Activated naive CD4-positive, alpha-beta T cell treated with anti-CD3 and anti-CD28 coated beads for 36 hours (primary cell): ENCODE measurements around the gene NOL11. TPM values are rescaled to one million over a fixed set of nuclear protein-coding genes. Genes with fewer than 3 reads are reported as not detected.
"Not testable (repeated sequence)": the region's sequence is repeated elsewhere in the genome, so short reads cannot be mapped to it uniquely, and the experiment has no call there.

ENCODE experiments used
- CTCF ChIA-PET: fragments of 350-600 bp; sonication (Branson Sonifier 250); formaldehyde crosslinking; loops from one replicate; lab custom pipeline; 2021; ENCODE audit warnings: antibody characterized with exemption; lab: Charles Lee
- DNase-seq: peaks from one replicate; pipeline ENCODE4 v3.0.0-alpha.2; 2020
- H3K27ac Mint-ChIP-seq: one replicate; pipeline ENCODE4 v1.8.0; 2021; ENCODE audit warnings: mild to moderate bottlenecking, mixed read lengths
- H3K27me3 Mint-ChIP-seq: one replicate; pipeline ENCODE4 v1.8.0; 2021; ENCODE audit warnings: low read depth, mixed read lengths
- H3K36me3 Mint-ChIP-seq: one replicate; pipeline ENCODE4 v1.8.0; 2021; ENCODE audit warnings: low read depth, mixed read lengths
- H3K4me1 Mint-ChIP-seq: one replicate; pipeline ENCODE4 v1.8.0; 2021; ENCODE audit warnings: low read depth, mixed read lengths
- H3K4me3 Mint-ChIP-seq: one replicate; pipeline ENCODE4 v1.8.0; 2021; ENCODE audit warnings: mild to moderate bottlenecking, moderate library complexity, mixed read lengths
- H3K9me3 Mint-ChIP-seq: one replicate; pipeline ENCODE4 v1.8.0; 2021; ENCODE audit warnings: mixed read lengths
- intact Hi-C: fragments of 100-400 bp; cut with micrococcal nuclease; formaldehyde crosslinking; loops from one replicate; pipeline ENCODE4 v1.15.1; 2023
- total RNA-seq, 2 experiments: library from RNA; stranded (reverse); gene quantifications; one replicate each; pipeline ENCODE4 v1.2.3, GENCODE V29; 2021

The NOL11 gene
- total RNA-seq, 2 experiments from 2014 or later: 49.7 to 54.1 TPM

DNA sequence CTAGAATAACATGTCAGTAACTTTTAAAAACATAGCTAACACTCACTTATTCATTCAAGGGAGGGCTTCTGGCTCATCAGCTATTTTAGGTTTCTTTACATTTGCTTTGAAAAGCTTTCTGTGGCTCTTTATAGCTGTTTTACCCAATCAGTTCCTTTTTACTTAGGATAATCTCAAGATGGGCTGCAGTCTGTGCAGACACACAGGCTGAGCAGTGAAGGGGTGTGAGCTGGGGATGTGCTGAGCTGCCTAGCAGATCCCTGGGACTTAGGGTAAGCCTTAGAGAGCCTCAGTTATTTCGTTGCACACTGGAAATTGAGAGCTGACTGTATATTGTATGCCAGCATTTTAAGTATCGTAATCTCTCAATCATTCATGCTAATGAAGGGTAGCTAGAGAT, 30.2 kb upstream of the NOL11 start:
- peaks cover 4% of the 10 kb centered on the region for H3K4me1 Mint-ChIP-seq
- H3K9me3 Mint-ChIP-seq: no peaks in the 10 kb centered on the region
- DNase-seq: no peak
- H3K4me3 Mint-ChIP-seq: no peak overlapping the region
- CTCF ChIA-PET: interaction anchor here (0.9 to 7.5 kb wide), 7 partner anchors 11 to 314 kb away, joined by 3 to 87 read pairs (median 6); no protein-coding TSS in a partner anchor
- peaks cover 2% of the 10 kb centered on the region for H3K36me3 Mint-ChIP-seq
- H3K27me3 Mint-ChIP-seq: no peaks in the 10 kb centered on the region
- H3K27ac Mint-ChIP-seq: no peak overlapping the region
- intact Hi-C loops: no loop called here

- Mint-ChIP-seq H3K27me3 (no peaks in the 10 kb centered on the region), H3K27ac (no peak overlapping the region)
Measured at GRCh38 chr17:67689534-67690177, 28.1 kb upstream of the NOL11 start.

DNA sequence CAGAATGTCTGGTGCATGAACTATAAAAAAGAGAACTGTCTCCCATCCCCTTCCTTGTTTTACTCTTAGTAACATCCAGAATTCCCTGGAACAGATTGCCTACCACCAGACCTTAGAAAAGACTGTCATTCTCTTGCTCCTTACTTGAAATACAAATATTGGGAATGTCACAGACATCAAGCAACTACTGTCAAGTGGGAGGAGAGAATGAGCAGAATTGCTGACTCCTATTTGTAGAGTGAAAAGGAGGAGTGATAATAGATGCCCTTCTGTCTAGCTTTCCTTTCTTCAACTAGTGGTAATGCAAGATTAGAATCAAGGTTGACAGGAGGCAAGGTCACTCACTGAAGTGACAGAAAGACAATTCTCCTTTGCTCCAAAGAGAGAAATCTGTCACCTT, 23.9 kb upstream of the NOL11 start:
- peaks cover 4% of the 10 kb centered on the region for H3K4me1 Mint-ChIP-seq
- no peaks in the 10 kb centered on the region for H3K27me3 Mint-ChIP-seq
- intact Hi-C loops: no loop called here
- H3K9me3 Mint-ChIP-seq: no peaks in the 10 kb centered on the region
- no peak for DNase-seq
- peaks cover 3% of the 10 kb centered on the region for H3K36me3 Mint-ChIP-seq
- CTCF ChIA-PET: interaction anchor here (0.6 to 2.5 kb wide), 2 partner anchors 27 to 319 kb away, joined by 3 to 9 read pairs; no protein-coding TSS in a partner anchor
- H3K4me3 Mint-ChIP-seq: no peak overlapping the region
- H3K27ac Mint-ChIP-seq: no peak overlapping the region

More at GRCh38 chr17:67689534-67690177, 28.1 kb upstream of the NOL11 start:
- Mint-ChIP-seq H3K9me3 (no peaks in the 10 kb centered on the region), H3K4me3 (no peak overlapping the region), H3K4me1 (peaks cover 4% of the 10 kb centered on the region), H3K36me3 (peaks cover 3% of the 10 kb centered on the region)
- CTCF ChIA-PET: interaction anchor here (0.6 to 7.5 kb wide), 10 partner anchors 9 to 316 kb away, joined by 3 to 87 read pairs (median 4); no protein-coding TSS in a partner anchor
- intact Hi-C loops: loop anchor here (1.0 to 2.0 kb wide), 4 partner anchors 87 to 315 kb away; no protein-coding TSS in a partner anchor
- DNase-seq: peak; percentile 71

GRCh38 chr17:67696347-67696746, 21.4 kb upstream of the NOL11 start:
- Mint-ChIP-seq H3K36me3 (peaks cover 3% of the 10 kb centered on the region), H3K9me3 (no peaks in the 10 kb centered on the region), H3K27ac (no peak overlapping the region), H3K4me1 (no peaks in the 10 kb centered on the region), H3K4me3 (no peak overlapping the region), H3K27me3 (no peaks in the 10 kb centered on the region)
- no peak for DNase-seq
- CTCF ChIA-PET: no interaction called here
- intact Hi-C loops: no loop called here

- DNase-seq: no peak
- CTCF ChIA-PET: interaction anchor here (0.5 kb wide), 1 partner anchor 325 kb away, joined by 4 read pairs; no protein-coding TSS in a partner anchor
- no peaks in the 10 kb centered on the region for H3K27me3 Mint-ChIP-seq
- no peak overlapping the region for H3K27ac Mint-ChIP-seq
- H3K4me3 Mint-ChIP-seq: no peak overlapping the region
- no peaks in the 10 kb centered on the region for H3K4me1 Mint-ChIP-seq
- intact Hi-C loops: no loop called here
- H3K36me3 Mint-ChIP-seq: peaks cover 3% of the 10 kb centered on the region
- H3K9me3 Mint-ChIP-seq: no peaks in the 10 kb centered on the region
Measured at GRCh38 chr17:67696853-67697498, 20.8 kb upstream of the NOL11 start.

DNA sequence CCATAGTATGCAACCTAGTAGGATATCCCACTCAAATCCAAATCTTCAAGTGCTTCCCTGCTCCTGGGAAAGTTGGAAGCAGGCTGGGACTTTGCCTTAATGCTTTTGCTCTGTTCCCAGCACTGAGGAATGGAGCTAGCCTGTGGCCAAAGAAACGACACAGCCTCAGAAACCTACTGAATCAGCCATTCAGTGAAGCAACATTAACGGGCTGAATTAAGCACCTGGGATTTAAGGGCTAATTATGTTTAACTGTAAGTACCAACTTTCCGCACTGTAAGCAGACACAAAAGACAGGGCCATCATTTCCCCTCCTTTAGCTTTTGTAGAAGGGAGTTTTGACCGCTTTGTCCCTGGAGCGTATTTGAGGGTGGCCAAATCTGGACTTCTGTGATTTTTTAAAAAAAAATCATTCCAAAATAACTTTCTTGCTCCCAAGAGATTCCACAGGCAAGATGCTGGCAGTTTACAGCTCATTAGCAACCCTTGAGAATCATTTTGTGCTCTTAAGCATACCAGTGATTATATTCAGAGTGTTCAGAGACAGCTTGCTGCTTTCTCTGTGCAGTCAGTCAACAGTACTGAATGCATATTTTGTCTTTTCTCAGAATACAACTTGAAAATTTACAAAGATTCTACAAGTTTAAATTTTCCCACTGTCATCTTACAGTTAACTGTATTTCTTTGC, 17.6 kb upstream of the NOL11 start:
- H3K4me3 Mint-ChIP-seq: no peak overlapping the region
- DNase-seq: no peak
- H3K36me3 Mint-ChIP-seq: no peaks in the 10 kb centered on the region
- H3K9me3 Mint-ChIP-seq: no peaks in the 10 kb centered on the region
- H3K27me3 Mint-ChIP-seq: no peaks in the 10 kb centered on the region
- no peak overlapping the region for H3K27ac Mint-ChIP-seq
- CTCF ChIA-PET: interaction anchor here (1.1 to 1.9 kb wide), 4 partner anchors 10 to 326 kb away, joined by 3 to 6 read pairs (median 6); no protein-coding TSS in a partner anchor
- no peaks in the 10 kb centered on the region for H3K4me1 Mint-ChIP-seq
- intact Hi-C loops: no loop called here

DNA sequence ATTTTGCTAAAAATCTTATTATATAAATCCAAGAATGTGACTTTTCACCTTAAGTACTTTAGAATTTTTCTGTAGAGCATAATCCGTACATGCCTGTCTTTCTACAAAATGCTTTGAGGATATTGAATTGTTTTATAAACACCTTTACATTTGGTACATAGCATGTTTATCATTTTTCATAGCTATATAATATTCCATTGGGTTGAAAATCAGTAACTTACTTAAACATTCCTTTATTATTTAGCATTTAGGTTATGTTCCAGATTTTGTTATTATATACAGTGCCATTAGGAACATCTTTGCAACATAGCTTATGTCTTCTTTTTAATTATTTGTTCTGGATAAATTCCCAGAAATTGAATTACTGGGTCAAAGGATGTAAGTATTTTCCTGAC, 17.0 kb upstream of the NOL11 start:
- CTCF ChIA-PET: interaction anchor here (1.1 to 1.9 kb wide), 3 partner anchors 11 to 16 kb away, joined by 3 to 6 read pairs (median 5); no protein-coding TSS in a partner anchor

DNA sequence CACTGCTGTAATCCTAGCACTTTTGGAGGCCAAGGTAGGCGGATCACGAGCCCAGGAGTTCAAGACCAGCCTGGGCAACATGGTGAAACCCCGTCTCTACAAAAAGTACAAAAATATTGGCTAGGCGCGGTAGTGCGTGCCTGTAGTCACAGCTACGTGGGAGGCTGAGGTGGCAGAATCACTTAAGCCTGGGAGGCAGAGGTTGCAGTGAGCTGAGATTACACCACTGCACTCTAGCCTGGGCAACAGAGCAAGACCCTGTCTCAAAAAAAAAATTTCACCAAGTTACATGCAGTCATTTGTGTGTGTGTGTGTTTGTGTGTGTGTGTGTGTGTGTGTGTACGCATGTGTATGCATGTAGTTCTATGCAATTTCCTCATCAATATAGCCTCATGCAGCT, 14.9 kb upstream of the NOL11 start:
- H3K27me3 Mint-ChIP-seq, H3K36me3 Mint-ChIP-seq, H3K27ac Mint-ChIP-seq, H3K9me3 Mint-ChIP-seq, DNase-seq, H3K4me3 Mint-ChIP-seq, intact Hi-C loops, H3K4me1 Mint-ChIP-seq: not testable (repeated sequence)
- CTCF ChIA-PET: interaction anchor here (0.7 kb wide), 1 partner anchor 145 kb away, joined by 5 read pairs; no protein-coding TSS in a partner anchor

More for the DNA sequence above, 17.0 kb upstream of the NOL11 start:
- H3K27ac Mint-ChIP-seq: no peak overlapping the region
- H3K4me3 Mint-ChIP-seq: no peak overlapping the region
- H3K4me1 Mint-ChIP-seq: no peaks in the 10 kb centered on the region
- H3K27me3 Mint-ChIP-seq: no peaks in the 10 kb centered on the region
- DNase-seq: no peak
- intact Hi-C loops: no loop called here
- H3K36me3 Mint-ChIP-seq: no peaks in the 10 kb centered on the region
- H3K9me3 Mint-ChIP-seq: no peaks in the 10 kb centered on the region

DNA sequence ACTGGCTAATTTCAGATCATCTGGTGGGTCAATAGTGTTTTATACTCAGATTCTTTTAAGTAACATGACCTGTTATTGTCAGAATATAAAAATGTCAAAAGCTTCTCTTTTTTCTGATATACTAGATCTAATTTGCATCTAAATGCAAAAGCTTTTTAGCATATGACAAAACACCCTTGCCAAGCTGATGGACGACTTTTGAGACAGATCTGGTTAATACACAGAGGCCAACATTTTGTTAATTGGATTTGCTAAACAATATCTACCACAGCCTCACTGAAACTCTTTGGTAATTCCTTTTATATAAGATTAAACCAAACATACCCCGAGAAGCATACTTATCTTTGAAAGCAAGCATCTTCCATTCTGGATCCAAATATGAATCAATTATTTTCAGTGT, 10.3 kb upstream of the NOL11 start:
- H3K36me3 Mint-ChIP-seq: no peaks in the 10 kb centered on the region
- H3K4me3 Mint-ChIP-seq: no peak overlapping the region
- no peaks in the 10 kb centered on the region for H3K27me3 Mint-ChIP-seq
- DNase-seq: no peak
- no peaks in the 10 kb centered on the region for H3K4me1 Mint-ChIP-seq
- intact Hi-C loops: no loop called here
- H3K27ac Mint-ChIP-seq: no peak overlapping the region
- CTCF ChIA-PET: interaction anchor here (0.6 to 1.4 kb wide), 2 partner anchors 20 to 75 kb away, joined by 3 to 4 read pairs; no protein-coding TSS in a partner anchor
- H3K9me3 Mint-ChIP-seq: no peaks in the 10 kb centered on the region

- Mint-ChIP-seq H3K27me3 (peaks cover 2% of the 10 kb centered on the region), H3K4me1 (no peaks in the 10 kb centered on the region), H3K4me3 (no peak overlapping the region), H3K27ac (no peak overlapping the region), H3K9me3 (no peaks in the 10 kb centered on the region), H3K36me3 (no peaks in the 10 kb centered on the region)
- no peak for DNase-seq
- intact Hi-C loops: no loop called here
- CTCF ChIA-PET: interaction anchor here (1.4 kb wide), 1 partner anchor 21 kb away, joined by 4 read pairs; no protein-coding TSS in a partner anchor
Measured at GRCh38 chr17:67708378-67708777, 9.4 kb upstream of the NOL11 start.

- CTCF ChIA-PET: interaction anchor here (0.7 to 1.5 kb wide), 2 partner anchors 22 to 333 kb away, joined by 3 read pairs; no protein-coding TSS in a partner anchor
- H3K4me3 Mint-ChIP-seq: no peak overlapping the region
- H3K27ac Mint-ChIP-seq: no peak overlapping the region
- H3K9me3 Mint-ChIP-seq: no peaks in the 10 kb centered on the region
- no peak for DNase-seq
- peaks cover 5% of the 10 kb centered on the region for H3K4me1 Mint-ChIP-seq
- intact Hi-C loops: no loop called here
- no peaks in the 10 kb centered on the region for H3K36me3 Mint-ChIP-seq
- H3K27me3 Mint-ChIP-seq: peaks cover 3% of the 10 kb centered on the region
Measured at GRCh38 chr17:67711916-67712315, 5.8 kb upstream of the NOL11 start.

GRCh38 chr17:67712375-67712774, 5.4 kb upstream of the NOL11 start:
- H3K9me3 Mint-ChIP-seq: no peaks in the 10 kb centered on the region
- H3K27me3 Mint-ChIP-seq: peaks cover 3% of the 10 kb centered on the region
- no peak for DNase-seq
- H3K4me1 Mint-ChIP-seq: peaks cover 7% of the 10 kb centered on the region
- intact Hi-C loops: no loop called here
- H3K4me3 Mint-ChIP-seq: no peak overlapping the region
- CTCF ChIA-PET: interaction anchor here (0.7 kb wide), 1 partner anchor 22 kb away, joined by 3 read pairs; no protein-coding TSS in a partner anchor
- no peak overlapping the region for H3K27ac Mint-ChIP-seq
- no peaks in the 10 kb centered on the region for H3K36me3 Mint-ChIP-seq
